ENCODE measurements around the gene TPTE.

- TF ChIP-seq POLR2A (IDR thresholded peaks at IDR 0.05) (no peak), CTCF (IDR thresholded peaks at IDR 0.05) (no peak)
These were observed 10.3 kb upstream of the TPTE start for GRCh38 chr21:10511116-10511515.

Measured in uterus (tissue), 2 donors.